Natural killer cell (primary cell): ENCODE data around the gene CXCL17. TPM values are rescaled to one million over a fixed set of nuclear protein-coding genes. Genes with fewer than 3 reads are reported as not detected.
A peak's percentile ranks its signal among the peaks of the same experiment; 100 is the strongest.

Experiments used
- ATAC-seq, 3 donors: fragments of 150-1000 bp in 2 of 3; fragments of 200-7000 bp in 1 of 3; cut with Tn5 transposase; 1 replicate in 1 of 3; 2 replicates in 2 of 3; pipeline ENCODE4 v1.10.0; 2021; ENCODE audit warnings: mild to moderate bottlenecking in 2 of 3, moderate library complexity in 2 of 3
- DNase-seq, 2 donors: peaks; one replicate each; pipeline versions ENCODE4 v3.0.0 to v3.0.0-alpha.2; 2013 to 2021; ENCODE audit warnings: mixed read lengths in 1 of 2
- H3K27ac ChIP-seq: one replicate; pipeline ENCODE4 v1.5.1; 2013; ENCODE audit warnings: mild to moderate bottlenecking, low read length
- H3K27me3 ChIP-seq: one replicate; pipeline ENCODE4 v1.6.1; 2013; ENCODE audit warnings: low read length; ENCODE audit not compliant: control insufficient read depth, insufficient read depth
- H3K36me3 ChIP-seq: one replicate; pipeline ENCODE4 v1.6.1; 2013; ENCODE audit warnings: low read length; ENCODE audit not compliant: control insufficient read depth, insufficient read depth
- H3K4me1 ChIP-seq: one replicate; pipeline ENCODE4 v1.6.1; 2013; ENCODE audit warnings: low read length; ENCODE audit not compliant: control insufficient read depth, insufficient read depth
- H3K4me3 ChIP-seq: one replicate; pipeline ENCODE4 v1.5.1; 2013; ENCODE audit warnings: low read length
- H3K9me3 ChIP-seq: one replicate; pipeline ENCODE4 v1.6.1; 2013; ENCODE audit warnings: low read length; ENCODE audit not compliant: control insufficient read depth, insufficient read depth
- H3K27ac Mint-ChIP-seq, 2 donors: one replicate each; pipeline ENCODE4 v1.8.0; 2022; ENCODE audit warnings: mild to moderate bottlenecking in 2 of 2, mixed read lengths in 2 of 2, moderate library complexity in 1 of 2
- H3K27me3 Mint-ChIP-seq, 2 donors: one replicate each; pipeline ENCODE4 v1.8.0; 2022; ENCODE audit warnings: low read depth in 2 of 2, mixed read lengths in 2 of 2
- H3K36me3 Mint-ChIP-seq: one replicate; pipeline ENCODE4 v1.8.0; 2022; ENCODE audit warnings: mixed read lengths
- H3K4me1 Mint-ChIP-seq, 2 donors: one replicate each; pipeline ENCODE4 v1.8.0; 2022; ENCODE audit warnings: mixed read lengths in 2 of 2
- H3K4me3 Mint-ChIP-seq: one replicate; pipeline ENCODE4 v1.8.0; 2022; ENCODE audit warnings: mild to moderate bottlenecking, moderate library complexity, mixed read lengths
- H3K9me3 Mint-ChIP-seq, 2 donors: one replicate each; pipeline ENCODE4 v1.8.0; 2022; ENCODE audit warnings: mixed read lengths in 2 of 2
- WGBS: methylation state at CpG from one replicate; pipeline ENCODE4 v1.1.7; 2013; ENCODE audit warnings: missing lambda C conversion rate; ENCODE audit not compliant: insufficient coverage; 5-methylcytosine and 5-hydroxymethylcytosine counted together
- intact Hi-C: fragments of 100-400 bp; cut with micrococcal nuclease; formaldehyde crosslinking; loops from one replicate; pipeline ENCODE4 v1.14.2; 2022
- total RNA-seq, 4 donors: library from RNA; stranded (reverse); fragments of 120-200 nt in 1 of 4; gene quantifications; one replicate each; pipeline versions ENCODE4 v1.2.3 to v1.2.4, GENCODE V29; 2013 to 2022
- TF ChIP-seq, protein P1 (sequence below): fragments of 200-600 bp; IDR thresholded peaks from one replicate; pipeline ENCODE4 v1.8.0; 2022; ENCODE audit warnings: antibody characterized with exemption

Gene CXCL17
- total RNA-seq, 3 donors from 2014 or later (not counting 1 experiment from before 2014, with no cell fraction given), result not detected

GRCh38 chr19:42406111-42406510 lies 36.6 kb downstream of the CXCL17 start:
- intact Hi-C loops, result no loop called here
- no peaks in the 10 kb centered on the region for H3K9me3 Mint-ChIP-seq
- Histone ChIP-seq H3K4me3 (no peak overlapping the region), H3K36me3 (peaks cover 10% of the 10 kb centered on the region), H3K9me3 (no peaks in the 10 kb centered on the region), H3K27ac (no peak overlapping the region), H3K4me1 (peaks cover 11% of the 10 kb centered on the region), H3K27me3 (no peaks in the 10 kb centered on the region)
- no peaks in the 10 kb centered on the region for H3K27me3 Mint-ChIP-seq
- no peaks in the 10 kb centered on the region for H3K36me3 Mint-ChIP-seq
- TF ChIP-seq, protein P1, sequence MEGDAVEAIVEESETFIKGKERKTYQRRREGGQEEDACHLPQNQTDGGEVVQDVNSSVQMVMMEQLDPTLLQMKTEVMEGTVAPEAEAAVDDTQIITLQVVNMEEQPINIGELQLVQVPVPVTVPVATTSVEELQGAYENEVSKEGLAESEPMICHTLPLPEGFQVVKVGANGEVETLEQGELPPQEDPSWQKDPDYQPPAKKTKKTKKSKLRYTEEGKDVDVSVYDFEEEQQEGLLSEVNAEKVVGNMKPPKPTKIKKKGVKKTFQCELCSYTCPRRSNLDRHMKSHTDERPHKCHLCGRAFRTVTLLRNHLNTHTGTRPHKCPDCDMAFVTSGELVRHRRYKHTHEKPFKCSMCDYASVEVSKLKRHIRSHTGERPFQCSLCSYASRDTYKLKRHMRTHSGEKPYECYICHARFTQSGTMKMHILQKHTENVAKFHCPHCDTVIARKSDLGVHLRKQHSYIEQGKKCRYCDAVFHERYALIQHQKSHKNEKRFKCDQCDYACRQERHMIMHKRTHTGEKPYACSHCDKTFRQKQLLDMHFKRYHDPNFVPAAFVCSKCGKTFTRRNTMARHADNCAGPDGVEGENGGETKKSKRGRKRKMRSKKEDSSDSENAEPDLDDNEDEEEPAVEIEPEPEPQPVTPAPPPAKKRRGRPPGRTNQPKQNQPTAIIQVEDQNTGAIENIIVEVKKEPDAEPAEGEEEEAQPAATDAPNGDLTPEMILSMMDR, result no peak
- no peak for ATAC-seq
- no peak overlapping the region for H3K4me3 Mint-ChIP-seq
- H3K27ac Mint-ChIP-seq, result no peak overlapping the region
- WGBS, result 95% methylated on average over 11 of the region's 11 CpGs
- peaks cover 2 to 46% of the 10 kb centered on the region in 2 donors for H3K4me1 Mint-ChIP-seq
- no peak for DNase-seq

DNA sequence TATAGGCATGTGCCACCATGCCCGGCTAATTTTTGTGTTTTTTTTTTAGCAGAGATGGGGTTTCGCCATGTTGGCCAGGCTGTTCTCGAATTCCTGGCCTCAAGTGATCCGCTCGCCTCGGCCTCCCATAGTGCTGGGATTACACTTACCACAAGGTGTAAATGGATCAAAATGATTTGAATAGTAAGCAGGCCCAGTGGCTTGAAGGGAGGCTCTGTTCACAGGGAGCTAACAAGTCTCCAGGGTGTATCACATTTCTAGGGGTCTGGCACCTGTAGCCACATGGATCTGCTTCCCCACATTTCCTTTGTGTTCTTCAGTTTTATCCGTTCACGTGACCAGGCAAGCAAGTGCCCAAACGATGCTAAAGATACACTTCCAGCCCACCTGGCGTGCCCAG lies 39.2 kb downstream of the CXCL17 start:
- ATAC-seq (no peak), DNase-seq (no peak)
- Mint-ChIP-seq H3K27me3 (no peaks in the 10 kb centered on the region), H3K9me3 (no peaks in the 10 kb centered on the region), H3K4me1 (peaks cover 5 to 54% of the 10 kb centered on the region in 2 donors), H3K27ac (no peak overlapping the region), H3K36me3 (no peaks in the 10 kb centered on the region), H3K4me3 (no peak overlapping the region)
- Histone ChIP-seq H3K4me1 (peaks cover 15% of the 10 kb centered on the region), H3K9me3 (no peaks in the 10 kb centered on the region), H3K27me3 (no peaks in the 10 kb centered on the region), H3K4me3 (no peak overlapping the region), H3K27ac (no peak overlapping the region), H3K36me3 (peaks cover 10% of the 10 kb centered on the region)
- WGBS, result 97% methylated on average over 10 of the region's 10 CpGs
- TF ChIP-seq, protein P1, result no peak
- intact Hi-C loops, result no loop called here

- H3K27me3 Mint-ChIP-seq, result no peaks in the 10 kb centered on the region
- WGBS, result 84% methylated on average over 34 of the region's 34 CpGs
- H3K4me3 Mint-ChIP-seq, result peak overlapping the region; percentile 89
- H3K4me1 Mint-ChIP-seq, result peaks cover 11 to 53% of the 10 kb centered on the region in 2 donors
- Histone ChIP-seq H3K4me3 (no peak overlapping the region), H3K9me3 (no peaks in the 10 kb centered on the region), H3K27me3 (no peaks in the 10 kb centered on the region), H3K27ac (peak overlapping the region; percentile 33), H3K36me3 (peaks cover 3% of the 10 kb centered on the region), H3K4me1 (peaks cover 24% of the 10 kb centered on the region)
- intact Hi-C loops, result no loop called here
- TF ChIP-seq, protein P1, result no peak
- ATAC-seq (no peak), DNase-seq (peak in 1 of 2 donors; percentile 24)
- H3K27ac Mint-ChIP-seq, result peak overlapping the region in 1 of 2 donors; percentile 86
- H3K36me3 Mint-ChIP-seq, result no peaks in the 10 kb centered on the region
- H3K9me3 Mint-ChIP-seq, result no peaks in the 10 kb centered on the region
These were observed 40.2 kb downstream of the CXCL17 start for GRCh38 chr19:42402376-42403116.
